IMR-90 (cell line): Measurements from ENCODE around the gene PHAX. TPM values are rescaled to one million over a fixed set of nuclear protein-coding genes. Genes with fewer than 3 reads are reported as not detected.

Experiments
- ATAC-seq: fragments of 200-7000 bp; cut with Tn5 transposase; 2 replicates; pipeline ENCODE4 v1.9.1; 2020; ENCODE audit warnings: low read depth, mild to moderate bottlenecking, moderate library complexity
- BruUV-seq: library from RNA; stranded (reverse); fragments of 400-500 nt; replicated peaks from 2 replicates; lab custom pipeline; 2021; lab: Mats Ljungman, UMichigan
- CTCF ChIA-PET: fragments of 300-600 bp; formaldehyde crosslinking; extraction: SDS; loops from one replicate; lab custom pipeline; 2021; ENCODE audit warnings: antibody characterized with exemption; lab: Yijun Ruan, JAX
- POLR2A ChIA-PET: fragments of 300-600 bp; sonication (Branson Sonifier 250); formaldehyde crosslinking; loops from one replicate; lab custom pipeline; 2022; ENCODE audit warnings: antibody characterized with exemption; ENCODE audit not compliant: unreplicated experiment; lab: Charles Lee
- DNase-seq: peaks from one replicate; pipeline ENCODE4 v3.0.0; 2013
- H2AFZ ChIP-seq: replicated peaks from 2 replicates; pipeline ENCODE3; 2013; ENCODE audit warnings: low read length, mild to moderate bottlenecking; ENCODE audit not compliant: poor library complexity
- H2AK5ac ChIP-seq: 2 replicates; pipeline ENCODE4 v1.6.1; 2013; ENCODE audit warnings: low read depth, low read length, inconsistent platforms
- H2AK9ac ChIP-seq: replicated peaks from 2 replicates; pipeline ENCODE3; 2013; ENCODE audit warnings: mild to moderate bottlenecking, low read depth, low read length, moderate library complexity; ENCODE audit not compliant: poor library complexity
- H2BK120ac ChIP-seq: 2 replicates; pipeline ENCODE4 v1.6.1; 2013; ENCODE audit warnings: low read depth, low read length, inconsistent platforms
- H2BK15ac ChIP-seq: 3 replicates; pipeline ENCODE4 v1.6.1; 2013; ENCODE audit warnings: low read depth, low read length, inconsistent platforms
- H2BK20ac ChIP-seq: 2 replicates; pipeline ENCODE4 v1.6.1; 2013; ENCODE audit warnings: low read depth, mild to moderate bottlenecking, inconsistent platforms, low read length, moderate library complexity
- H2BK5ac ChIP-seq: 2 replicates; pipeline ENCODE4 v1.6.1; 2013; ENCODE audit warnings: mild to moderate bottlenecking, low read depth, low read length, inconsistent platforms; ENCODE audit not compliant: poor library complexity, severe bottlenecking
- H3K14ac ChIP-seq: replicated peaks from 2 replicates; pipeline ENCODE4 v1.6.1; 2013; ENCODE audit warnings: low read depth, low read length, inconsistent platforms
- H3K18ac ChIP-seq: 2 replicates; pipeline ENCODE4 v1.6.1; 2013; ENCODE audit warnings: low read depth, low read length, control low read depth
- H3K23ac ChIP-seq: 2 replicates; pipeline ENCODE4 v1.6.1; 2013; ENCODE audit warnings: low read depth, low read length, inconsistent platforms
- H3K27ac ChIP-seq: 2 replicates; pipeline ENCODE4 v1.5.1; 2013; ENCODE audit warnings: mild to moderate bottlenecking, control low read depth, low read length; ENCODE audit not compliant: insufficient read depth
- H3K27me3 ChIP-seq: 2 replicates; pipeline ENCODE4 v1.6.1; 2013; ENCODE audit warnings: low read length; ENCODE audit not compliant: control insufficient read depth, insufficient read depth
- H3K36me3 ChIP-seq: 2 replicates; pipeline ENCODE4 v1.6.1; 2013; ENCODE audit warnings: low read length, mixed read lengths; ENCODE audit not compliant: control insufficient read depth, insufficient read depth
- H3K4ac ChIP-seq: 2 replicates; pipeline ENCODE4 v1.6.1; 2013; ENCODE audit warnings: low read depth, low read length, inconsistent platforms
- H3K4me1 ChIP-seq: 2 replicates; pipeline ENCODE4 v1.6.1; 2013; ENCODE audit warnings: low read length, mixed read lengths; ENCODE audit not compliant: control insufficient read depth, insufficient read depth
- H3K4me2 ChIP-seq: 2 replicates; pipeline ENCODE4 v1.6.1; 2013; ENCODE audit warnings: low read depth, mild to moderate bottlenecking, control low read depth, low read length, moderate library complexity
- H3K4me3 ChIP-seq: 2 replicates; pipeline ENCODE4 v1.5.1; 2013; ENCODE audit warnings: low read depth, mild to moderate bottlenecking, control low read depth, low read length, moderate library complexity; ENCODE audit not compliant: insufficient read depth
- H3K56ac ChIP-seq: 2 replicates; pipeline ENCODE4 v1.6.1; 2013; ENCODE audit warnings: low read length, inconsistent platforms; ENCODE audit not compliant: insufficient read depth; ENCODE audit errors: extremely low read depth
- H3K79me1 ChIP-seq, 2 experiments: 2 replicates each; pipeline ENCODE4 v1.6.1; 2013; ENCODE audit warnings: low read length in 2 of 2, inconsistent platforms in 1 of 2, low read depth in 1 of 2
- H3K9ac ChIP-seq: 2 replicates; pipeline ENCODE4 v1.6.1; 2013; ENCODE audit warnings: low read depth, low read length, control low read depth
- H3K9me1 ChIP-seq: 2 replicates; pipeline ENCODE4 v1.6.1; 2013; ENCODE audit warnings: low read length, inconsistent platforms; ENCODE audit not compliant: insufficient read depth
- H3K9me3 ChIP-seq: 2 replicates; pipeline ENCODE4 v1.6.1; 2013; ENCODE audit warnings: low read length; ENCODE audit not compliant: control insufficient read depth, insufficient read depth
- H4K20me1 ChIP-seq: 2 replicates; pipeline ENCODE4 v1.6.1; 2013; ENCODE audit warnings: low read length, inconsistent platforms; ENCODE audit not compliant: insufficient read depth
- H4K5ac ChIP-seq: 2 replicates; pipeline ENCODE4 v1.6.1; 2013; ENCODE audit warnings: mild to moderate bottlenecking, low read depth, low read length, control low read depth
- H4K8ac ChIP-seq, 2 experiments: 2 replicates each; pipeline ENCODE4 v1.6.1; 2013; ENCODE audit warnings: low read depth in 2 of 2, low read length in 2 of 2, control low read depth in 1 of 2, inconsistent platforms in 1 of 2
- H4K91ac ChIP-seq: 2 replicates; pipeline ENCODE4 v1.6.1; 2013; ENCODE audit warnings: low read depth, low read length, inconsistent platforms; ENCODE audit not compliant: insufficient read depth
- BHLHE40 ChIP-seq: fragments of 150-350 bp; IDR thresholded peaks from 2 replicates; pipeline ENCODE4 v1.6.1; 2016; ENCODE audit warnings: mild to moderate bottlenecking, low read depth, low read length
- CEBPB ChIP-seq: IDR thresholded peaks from 2 replicates; pipeline ENCODE4 v1.6.1; 2012; ENCODE audit warnings: low read depth, low read length, improper control_type of control experiment
- CHD1 ChIP-seq: IDR thresholded peaks from 2 replicates; pipeline ENCODE4 v1.6.1; 2012; ENCODE audit warnings: low read depth, low read length, improper control_type of control experiment
- CTCF ChIP-seq: conservative IDR thresholded peaks from 2 replicates; pipeline ENCODE4 v1.5.1; 2012; ENCODE audit warnings: mild to moderate bottlenecking, low read depth, low read length, improper control_type of control experiment
- ELK1 ChIP-seq: fragments of 150-350 bp; IDR thresholded peaks from 2 replicates; pipeline ENCODE4 v1.6.1; 2016; ENCODE audit warnings: low read depth, mild to moderate bottlenecking, low read length, moderate library complexity, borderline replicate concordance
- FOS ChIP-seq: fragments of 150-350 bp; IDR thresholded peaks from 2 replicates; pipeline ENCODE4 v1.6.1; 2016; ENCODE audit warnings: low read depth, low read length
- MAFK ChIP-seq: IDR thresholded peaks from 2 replicates; pipeline ENCODE4 v1.6.1; 2012; ENCODE audit warnings: low read depth, low read length, improper control_type of control experiment
- MAZ ChIP-seq: IDR thresholded peaks from 2 replicates; pipeline ENCODE4 v1.6.1; 2012; ENCODE audit warnings: low read depth, mild to moderate bottlenecking, low read length, improper control_type of control experiment, moderate library complexity, borderline replicate concordance
- MXI1 ChIP-seq: IDR thresholded peaks from 2 replicates; pipeline ENCODE4 v1.6.1; 2012; ENCODE audit warnings: low read depth, mild to moderate bottlenecking, low read length, moderate library complexity, borderline replicate concordance
- NFE2L2 ChIP-seq: fragments of 150-350 bp; IDR thresholded peaks from 2 replicates; pipeline ENCODE4 v1.6.1; 2016; ENCODE audit warnings: low read depth, mild to moderate bottlenecking, low read length
- POLR2A ChIP-seq: IDR thresholded peaks from 2 replicates; pipeline ENCODE4 v1.6.1; 2012; ENCODE audit warnings: mild to moderate bottlenecking, low read depth, low read length
- RAD21 ChIP-seq: IDR thresholded peaks from 2 replicates; pipeline ENCODE4 v1.6.1; 2012; ENCODE audit warnings: low read length, improper control_type of control experiment
- RCOR1 ChIP-seq: IDR thresholded peaks from 2 replicates; pipeline ENCODE4 v1.6.1; 2012; ENCODE audit warnings: mild to moderate bottlenecking, low read length, improper control_type of control experiment; ENCODE audit not compliant: insufficient replicate concordance
- RFX5 ChIP-seq: IDR thresholded peaks from 2 replicates; pipeline ENCODE4 v1.8.0; 2012; ENCODE audit warnings: low read depth, mild to moderate bottlenecking, low read length, moderate library complexity
- SMC3 ChIP-seq: fragments of 150-350 bp; IDR thresholded peaks from 2 replicates; pipeline ENCODE4 v1.6.1; 2016; ENCODE audit warnings: low read depth, mild to moderate bottlenecking, antibody characterized with exemption, low read length, moderate library complexity
- USF2 ChIP-seq: fragments of 150-350 bp; IDR thresholded peaks from 2 replicates; pipeline ENCODE4 v1.6.1; 2017; ENCODE audit warnings: mild to moderate bottlenecking, antibody characterized with exemption, low read length, low read depth
- WGBS, 2 experiments: methylation state at CpG; one replicate each; pipeline versions ENCODE4 v1.1.5 to v1.1.7; 2013; ENCODE audit warnings: missing lambda C conversion rate in 2 of 2; ENCODE audit not compliant: insufficient read length in 1 of 2; ENCODE audit errors: extremely low coverage in 2 of 2; 5-methylcytosine and 5-hydroxymethylcytosine counted together
- dilution Hi-C: fragments of 300-500 bp; cut with HindIII; formaldehyde crosslinking; loops from one replicate; pipeline ENCODE4 v1.14.3; 2018; ENCODE audit warnings: low sequenced_read_pairs; ENCODE audit not compliant: unreplicated experiment
- in situ Hi-C: fragments of 300-500 bp; cut with MboI; formaldehyde crosslinking; loops from 3 replicates; pipeline ENCODE4 v1.14.3; 2019; ENCODE audit warnings: low sequenced_read_pairs, inconsistent platforms, mixed read lengths
- intact Hi-C: fragments of 100-400 bp; cut with micrococcal nuclease; formaldehyde crosslinking; loops from 2 replicates; pipeline ENCODE4 v1.10.0; 2022
- polyA plus RNA-seq, 3 experiments: library from polyadenylated mRNA; depleted of rRNA; stranded (reverse); fragments of >200 nt; gene quantifications; 2 replicates each; pipeline ENCODE4 v1.2.3, GENCODE V29; 2012; ENCODE audit warnings: low replicate concordance in 1 of 3
- total RNA-seq: library from RNA; depleted of rRNA; stranded (reverse); fragments of >200 nt; gene quantifications from 2 replicates; pipeline ENCODE4 v1.2.3, GENCODE V29; 2012

Gene PHAX
- total and polyA plus RNA-seq, 2 of the 4 experiments (the other 2 are of a cell fraction): 32.5 to 46.4 TPM

- ATAC-seq: no peak
- Histone ChIP-seq H2BK5ac (no peak overlapping the region), H3K4ac (no peak overlapping the region), H3K23ac (no peak overlapping the region), H4K91ac (no peak overlapping the region), H2AK5ac (no peak overlapping the region), H3K4me1 (no peaks in the 10 kb centered on the region; the same call in 1 of the 2 replicates), H3K9me3 (no peaks in the 10 kb centered on the region; the same call in 1 of the 2 replicates), H3K9ac (no peak overlapping the region), H2BK20ac (no peak overlapping the region), H3K4me3 (no peak overlapping the region), H4K20me1 (no peaks in the 10 kb centered on the region), H3K36me3 (no peaks in the 10 kb centered on the region), H3K4me2 (no peak overlapping the region), H3K27me3 (no peaks in the 10 kb centered on the region; the same call in 1 of the 2 replicates), H3K56ac (no peak overlapping the region), H3K18ac (no peak overlapping the region), H2AK9ac (no peak overlapping the region), H4K8ac (no peak overlapping the region), H3K14ac (no peak overlapping the region), H3K79me1 (no peaks in the 10 kb centered on the region), H2BK120ac (no peak overlapping the region), H4K5ac (no peak overlapping the region), H2BK15ac (no peak overlapping the region), H3K9me1 (peaks cover 4% of the 10 kb centered on the region; the same call in 1 of the 2 replicates), H2AFZ (no peak overlapping the region), H3K27ac (no peak overlapping the region)
- WGBS, 2 experiments: no CpG with 5 or more reads among the region's 1 CpG
- no peak for DNase-seq
- intact Hi-C loops (loop anchor here (10.0 kb wide), 1 partner anchor 394 kb away; no protein-coding TSS in a partner anchor), in situ Hi-C loops (no loop called here), dilution Hi-C loops (loop anchor here (25.0 kb wide), 1 partner anchor 137 kb away; the partner anchor contains the start of gene LMNB1)
- POLR2A ChIA-PET: no interaction called here
- no TSS peak for BruUV-seq
- CTCF ChIA-PET: interaction anchor here (1.6 kb wide), 1 partner anchor 151 kb away, joined by 3 read pairs; no protein-coding TSS in a partner anchor
- TF ChIP-seq CEBPB: no peak
- TF ChIP-seq MXI1: no peak
- TF ChIP-seq USF2: no peak
- no peak for TF ChIP-seq SMC3
- no peak for TF ChIP-seq NFE2L2
- TF ChIP-seq RAD21: no peak
- TF ChIP-seq MAZ: no peak
- TF ChIP-seq RCOR1: no peak
- no peak for TF ChIP-seq FOS
- no peak for TF ChIP-seq CHD1
- TF ChIP-seq RFX5: no peak
- no peak for TF ChIP-seq BHLHE40
- TF ChIP-seq ELK1: no peak
- no peak for TF ChIP-seq CTCF
- TF ChIP-seq POLR2A: no peak
- no peak for TF ChIP-seq MAFK
Measured at GRCh38 chr5:126650463-126650862, 49.7 kb downstream of the PHAX start.
